Rectal smooth muscle tissue (tissue), 1 donor: ENCODE results near the gene ZNF587B.
"Not testable (repeated sequence)": the region's sequence is repeated elsewhere in the genome, so short reads cannot be mapped to it uniquely, and the experiment has no call there.

Source experiments
- H3K27ac ChIP-seq: one replicate; pipeline ENCODE4 v1.7.0; 2013; ENCODE audit warnings: low read depth, low read length, inconsistent platforms
- H3K27me3 ChIP-seq: one replicate; pipeline ENCODE4 v1.7.0; 2013; ENCODE audit warnings: low read length; ENCODE audit not compliant: control insufficient read depth, insufficient read depth
- H3K36me3 ChIP-seq: one replicate; pipeline ENCODE4 v1.7.0; 2013; ENCODE audit warnings: low read length; ENCODE audit not compliant: control insufficient read depth, insufficient read depth
- H3K4me1 ChIP-seq: one replicate; pipeline ENCODE4 v1.7.0; 2013; ENCODE audit warnings: low read length; ENCODE audit not compliant: control insufficient read depth, insufficient read depth
- H3K4me3 ChIP-seq: one replicate; pipeline ENCODE4 v1.7.0; 2013; ENCODE audit warnings: low read length
- H3K9ac ChIP-seq: one replicate; pipeline ENCODE4 v1.7.0; 2013; ENCODE audit warnings: low read length

Gene ZNF587B

DNA sequence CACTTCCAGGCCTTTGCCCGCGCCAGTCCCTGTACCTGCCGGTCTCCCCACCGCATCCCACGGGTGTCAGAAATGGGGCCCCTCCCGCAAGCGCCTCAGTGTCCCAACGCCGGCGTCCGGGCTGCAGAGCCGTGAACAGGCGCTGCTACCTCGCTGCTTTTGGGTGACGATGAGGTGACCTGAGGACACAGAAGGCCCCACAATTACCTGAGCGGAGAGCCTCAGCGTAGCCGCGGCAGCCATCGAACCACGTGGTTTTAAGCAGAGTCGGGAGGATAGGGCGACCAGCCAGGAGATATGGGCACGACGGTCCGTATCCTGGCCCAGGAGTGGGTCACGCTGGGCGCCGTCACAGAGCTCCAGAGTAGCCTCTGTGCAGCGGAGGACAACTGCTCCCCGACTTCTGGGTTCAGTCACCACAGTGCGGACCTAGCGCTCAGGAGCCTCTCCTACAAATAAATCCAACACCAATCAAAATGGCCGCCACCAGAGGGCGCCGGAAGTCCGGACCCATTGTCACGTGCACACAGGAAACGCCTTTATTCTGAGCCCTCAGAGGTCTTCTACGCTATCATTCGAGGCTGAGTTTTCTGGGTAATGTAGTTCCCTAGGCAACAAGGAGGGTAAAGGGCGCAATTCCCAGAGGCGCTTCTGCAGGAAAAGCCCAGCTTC, 58.6 kb downstream of the ZNF587B start, which contains the start of gene ZNF814:
Gene ZNF814 (minus strand): TSS at position 478 of the 672 bp plus-strand sequence. CDS start 235 bp downstream, at position 243.
- Histone ChIP-seq H3K27ac (peak within 1 kb of the TSS; percentile 76), H3K27me3 (no peaks in the 10 kb centered on the region), H3K4me3 (peak within 1 kb of the TSS; percentile 96), H3K9ac (peak within 1 kb of the TSS; percentile 66), H3K36me3 (peaks cover 3% of the 10 kb centered on the region), H3K4me1 (no peaks in the 10 kb centered on the region)

DNA sequence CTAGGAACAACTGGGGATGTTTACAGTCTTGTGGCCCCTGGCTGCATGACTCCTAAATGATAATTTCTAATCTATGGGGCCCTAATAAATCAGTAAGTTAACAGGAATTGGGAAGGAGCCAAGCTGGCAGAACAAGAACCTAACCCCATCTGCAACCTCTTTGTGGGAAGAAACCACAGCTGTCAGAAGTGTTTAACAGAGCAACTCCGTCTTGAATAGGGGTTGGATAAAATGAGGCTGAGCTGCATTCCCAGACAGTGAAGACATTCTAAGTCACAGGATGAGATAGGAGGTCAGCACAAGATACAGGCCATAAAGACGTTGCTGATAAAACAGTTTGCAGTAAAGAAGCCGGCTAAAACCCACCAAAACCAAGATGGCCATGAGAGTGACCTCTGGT, 60.6 kb downstream of the ZNF587B start:
- H3K9ac ChIP-seq, H3K4me3 ChIP-seq, H3K36me3 ChIP-seq, H3K27ac ChIP-seq, H3K4me1 ChIP-seq, H3K27me3 ChIP-seq: not testable (repeated sequence)
